ENCODE measurements around the gene KIAA1549.

KIAA1549 gene

DNA sequence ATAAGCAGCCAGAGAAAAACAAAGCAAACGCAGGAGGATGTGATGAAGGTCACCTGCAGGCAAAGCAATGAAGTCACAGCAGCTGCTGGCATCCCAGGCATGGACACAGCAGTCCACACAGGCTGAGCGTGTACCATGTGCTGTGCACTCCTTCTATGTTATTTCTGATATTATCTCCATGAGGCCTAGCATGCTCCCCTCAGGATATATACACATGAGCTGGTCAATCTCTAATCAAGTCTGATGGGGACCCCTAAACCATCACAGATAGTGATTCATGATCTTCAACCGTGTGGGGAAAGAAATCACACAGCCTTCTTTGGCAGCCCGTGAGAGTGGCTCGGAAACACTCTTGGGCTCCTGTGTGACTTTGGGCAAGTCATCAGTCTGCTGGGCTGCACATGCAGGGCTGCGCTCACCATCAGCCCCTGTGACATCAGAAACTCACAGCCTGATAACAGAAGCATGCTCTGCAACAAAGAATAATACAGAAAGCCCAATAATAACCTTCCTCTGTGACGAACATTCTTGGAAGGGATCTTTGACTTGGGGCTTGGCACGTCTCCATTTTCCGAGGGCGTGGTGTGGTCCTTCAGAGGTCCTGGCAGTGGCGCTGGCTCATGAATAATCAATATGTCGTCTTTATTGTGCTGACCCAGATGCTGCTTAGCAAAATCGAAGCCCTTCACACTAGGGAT is 100.2 kb downstream of the KIAA1549 start:
- Histone ChIP-seq H3K9me3 (ENCODE audit: insufficient read depth, low read length) (no peaks in the 10 kb centered on the region), H3K4me2 (ENCODE audit: low read length) (no peak overlapping the region), H3K36me3 (replicated peaks; ENCODE audit: low read depth, low read length) (no peaks in the 10 kb centered on the region), H2AFZ (ENCODE audit: low read depth, low read length) (no peak overlapping the region), H3K79me2 (ENCODE audit: low read length) (no peaks in the 10 kb centered on the region), H3K4me1 (ENCODE audit: low read length) (no peaks in the 10 kb centered on the region), H3K27me3 (ENCODE audit: low read depth, low read length) (no peaks in the 10 kb centered on the region), H3K9ac (ENCODE audit: low read length) (no peak overlapping the region), H3K4me3 (ENCODE audit: low read length) (no peak overlapping the region), H3K27ac (ENCODE audit: low read length) (no peak overlapping the region), H4K20me1 (ENCODE audit: insufficient read depth, low read length) (no peaks in the 10 kb centered on the region)
- TF ChIP-seq EZH2phosphoT487 (IDR thresholded peaks at IDR 0.05; ENCODE audit: low read depth) (no peak), CTCF (IDR thresholded peaks at IDR 0.05; ENCODE audit: low read depth, low read length) (no peak)

DNA sequence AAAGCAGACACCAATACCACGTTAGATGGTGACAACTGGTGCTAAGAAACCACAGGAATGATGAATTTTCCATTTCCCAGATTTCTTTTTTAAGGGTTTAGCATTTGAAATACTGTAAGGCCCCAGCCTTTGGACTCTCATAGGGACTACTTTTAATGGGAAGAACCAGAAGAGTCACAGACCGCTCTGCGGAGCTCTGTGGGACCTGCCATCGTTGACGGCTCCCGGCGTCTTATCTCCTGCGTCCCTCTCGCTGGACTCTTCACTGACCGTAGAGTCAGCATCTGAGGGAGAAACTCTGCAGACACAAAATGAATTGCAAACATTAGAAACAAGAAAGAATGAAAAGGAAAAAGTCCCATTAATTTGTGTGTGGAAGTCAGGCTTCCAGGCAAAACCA is 101.8 kb downstream of the KIAA1549 start:
- no peak overlapping the region for H2AFZ ChIP-seq (ENCODE audit: low read depth, low read length)
- TF ChIP-seq EZH2phosphoT487 (IDR thresholded peaks at IDR 0.05; ENCODE audit: low read depth) (no peak), CTCF (IDR thresholded peaks at IDR 0.05; ENCODE audit: low read depth, low read length) (no peak)

GRCh38 chr7:138878856-138879255 is 102.3 kb downstream of the KIAA1549 start:
- no peak overlapping the region for H3K4me2 ChIP-seq (ENCODE audit: low read length)
- no peaks in the 10 kb centered on the region for H3K9me3 ChIP-seq (ENCODE audit: insufficient read depth, low read length)
- H3K9ac ChIP-seq (ENCODE audit: low read length) = no peak overlapping the region
- no peak for TF ChIP-seq CTCF (IDR thresholded peaks at IDR 0.05; ENCODE audit: low read depth, low read length)
- no peak for TF ChIP-seq EZH2phosphoT487 (IDR thresholded peaks at IDR 0.05; ENCODE audit: low read depth)
- no peaks in the 10 kb centered on the region for H3K79me2 ChIP-seq (ENCODE audit: low read length)
- H3K4me1 ChIP-seq (ENCODE audit: low read length) = no peaks in the 10 kb centered on the region
- no peaks in the 10 kb centered on the region for H3K27me3 ChIP-seq (ENCODE audit: low read depth, low read length)
- H3K27ac ChIP-seq (ENCODE audit: low read length) = no peak overlapping the region
- no peak overlapping the region for H3K4me3 ChIP-seq (ENCODE audit: low read length)
- H2AFZ ChIP-seq (ENCODE audit: low read depth, low read length) = no peak overlapping the region
- no peaks in the 10 kb centered on the region for H3K36me3 ChIP-seq (replicated peaks; ENCODE audit: low read depth, low read length)
- no peaks in the 10 kb centered on the region for H4K20me1 ChIP-seq (ENCODE audit: insufficient read depth, low read length)

More for the DNA sequence above, 101.8 kb downstream of the KIAA1549 start:
- Histone ChIP-seq H3K4me3 (ENCODE audit: low read length) (no peak overlapping the region), H3K9me3 (ENCODE audit: insufficient read depth, low read length) (no peaks in the 10 kb centered on the region), H3K79me2 (ENCODE audit: low read length) (no peaks in the 10 kb centered on the region), H3K27ac (ENCODE audit: low read length) (no peak overlapping the region), H3K4me1 (ENCODE audit: low read length) (no peaks in the 10 kb centered on the region), H3K27me3 (ENCODE audit: low read depth, low read length) (no peaks in the 10 kb centered on the region), H3K9ac (ENCODE audit: low read length) (no peak overlapping the region), H3K36me3 (replicated peaks; ENCODE audit: low read depth, low read length) (no peaks in the 10 kb centered on the region), H4K20me1 (ENCODE audit: insufficient read depth, low read length) (no peaks in the 10 kb centered on the region), H3K4me2 (ENCODE audit: low read length) (no peak overlapping the region)

- H3K4me1 ChIP-seq (ENCODE audit: low read length) = no peaks in the 10 kb centered on the region
- no peak overlapping the region for H3K9ac ChIP-seq (ENCODE audit: low read length)
- H3K4me3 ChIP-seq (ENCODE audit: low read length) = no peak overlapping the region
- H3K79me2 ChIP-seq (ENCODE audit: low read length) = no peaks in the 10 kb centered on the region
- no peak overlapping the region for H3K4me2 ChIP-seq (ENCODE audit: low read length)
- H3K36me3 ChIP-seq (replicated peaks; ENCODE audit: low read depth, low read length) = no peaks in the 10 kb centered on the region
- H2AFZ ChIP-seq (ENCODE audit: low read depth, low read length) = no peak overlapping the region
- TF ChIP-seq CTCF (IDR thresholded peaks at IDR 0.05; ENCODE audit: low read depth, low read length) = no peak
- TF ChIP-seq EZH2phosphoT487 (IDR thresholded peaks at IDR 0.05; ENCODE audit: low read depth) = no peak
- no peaks in the 10 kb centered on the region for H3K9me3 ChIP-seq (ENCODE audit: insufficient read depth, low read length)
- H3K27ac ChIP-seq (ENCODE audit: low read length) = no peak overlapping the region
- H4K20me1 ChIP-seq (ENCODE audit: insufficient read depth, low read length) = no peaks in the 10 kb centered on the region
- H3K27me3 ChIP-seq (ENCODE audit: low read depth, low read length) = no peaks in the 10 kb centered on the region
Observed at GRCh38 chr7:138878051-138878450, 103.1 kb downstream of the KIAA1549 start.

Measured in OCI-LY3 (cell line).